GM06990 (cell line): ENCODE results near the gene NR4A1.

Experiments
- DNase-seq: peaks from one replicate; pipeline ENCODE4 v3.0.0-alpha.2; 2011; ENCODE audit not compliant: insufficient read length; ENCODE audit errors: extremely low read depth
- H3K27me3 ChIP-seq: replicated peaks from 2 replicates; pipeline ENCODE4 v1.6.0; 2011; ENCODE audit warnings: low read length; ENCODE audit not compliant: control insufficient read depth, insufficient read depth
- H3K36me3 ChIP-seq: 2 replicates; pipeline ENCODE4 v1.5.1; 2011; ENCODE audit warnings: low read length; ENCODE audit not compliant: control insufficient read depth, insufficient read depth
- H3K4me3 ChIP-seq: replicated peaks from 2 replicates; pipeline ENCODE4 v1.5.1; 2011; ENCODE audit warnings: low read depth, mild to moderate bottlenecking, control low read depth, low read length
- CTCF ChIP-seq: IDR thresholded peaks from 2 replicates; pipeline ENCODE4 v1.5.1; 2011; ENCODE audit warnings: low read length, control low read depth, mild to moderate bottlenecking, inconsistent platforms; ENCODE audit not compliant: insufficient read depth, poor library complexity, severe bottlenecking

NR4A1 gene

DNA sequence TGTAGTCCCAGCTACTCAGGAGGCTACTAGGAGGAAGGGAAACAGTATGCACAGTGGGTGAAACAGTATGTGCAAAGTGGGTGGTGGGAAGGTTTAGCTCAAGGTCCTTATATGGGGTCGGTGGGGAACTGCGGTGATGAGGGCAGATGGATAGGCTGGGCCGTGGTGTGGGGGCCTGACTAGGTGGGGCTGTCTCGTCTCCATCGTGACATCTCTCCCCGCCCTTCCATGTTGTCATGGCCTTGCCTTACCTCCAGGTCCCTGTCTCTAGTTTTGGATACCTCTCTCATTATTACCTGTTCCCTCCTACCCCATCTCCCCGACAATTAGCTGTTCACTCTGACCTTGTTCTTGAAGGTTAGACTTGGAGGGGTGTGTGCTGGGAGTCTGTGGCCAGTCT is 4.4 kb upstream of the NR4A1 start:
- Histone ChIP-seq H3K27me3 (no peaks in the 10 kb centered on the region), H3K36me3 (no peaks in the 10 kb centered on the region), H3K4me3 (no peak overlapping the region)
- no peak for DNase-seq
- TF ChIP-seq CTCF: no peak

DNA sequence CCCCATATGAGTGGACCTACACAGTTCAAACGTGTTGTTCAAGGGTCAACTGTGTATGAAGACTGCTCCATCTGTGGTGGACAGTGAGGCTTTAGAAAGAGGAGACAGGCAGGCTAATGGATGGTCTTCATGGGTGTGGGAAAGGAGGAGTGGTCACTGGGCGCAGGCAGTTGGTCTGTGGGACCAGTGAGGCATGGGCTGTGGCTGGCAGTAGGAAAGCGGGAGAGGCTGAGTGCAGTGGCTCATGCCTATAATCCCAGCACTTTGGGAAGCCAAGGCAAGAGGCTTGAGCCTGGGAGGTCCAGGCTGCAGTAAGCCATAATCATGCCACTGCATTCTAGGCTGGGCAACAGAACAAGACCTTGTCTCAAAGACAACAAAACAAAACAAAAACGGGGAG is 2.0 kb upstream of the NR4A1 start:
- TF ChIP-seq CTCF: no peak
- Histone ChIP-seq H3K36me3 (no peaks in the 10 kb centered on the region), H3K4me3 (no peak overlapping the region), H3K27me3 (no peaks in the 10 kb centered on the region)
- DNase-seq: no peak

DNA sequence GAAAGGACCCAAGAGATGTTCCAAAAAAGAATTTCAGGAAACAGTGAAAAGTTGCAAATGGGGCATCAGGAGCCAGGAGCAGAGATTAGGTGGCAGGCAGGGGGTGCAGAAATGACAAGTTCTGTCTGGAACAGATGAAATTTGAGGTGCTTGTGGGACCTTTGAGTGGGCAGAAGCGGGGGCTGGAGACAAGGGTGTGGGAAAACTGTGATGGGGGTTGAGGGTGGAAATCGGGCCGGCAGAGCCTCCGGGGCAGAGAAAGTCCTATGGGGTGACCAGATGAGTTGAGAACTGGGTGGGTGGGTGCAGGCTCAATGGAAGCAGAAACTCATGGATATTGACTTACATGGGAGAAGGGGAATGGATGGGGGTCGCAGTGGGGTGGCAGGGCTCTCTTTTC is 1.6 kb upstream of the NR4A1 start:
- DNase-seq: no peak
- Histone ChIP-seq H3K4me3 (no peak overlapping the region), H3K36me3 (no peaks in the 10 kb centered on the region), H3K27me3 (no peaks in the 10 kb centered on the region)
- no peak for TF ChIP-seq CTCF

GRCh38 chr12:52050116-52050757 is 1.0 kb upstream of the NR4A1 start:
- Histone ChIP-seq H3K36me3 (no peaks in the 10 kb centered on the region), H3K4me3 (peak overlapping the region; percentile 68), H3K27me3 (no peaks in the 10 kb centered on the region)
- no peak for DNase-seq
- TF ChIP-seq CTCF: no peak

- no peak for DNase-seq
- Histone ChIP-seq H3K4me3 (peak overlapping the region; percentile 8), H3K36me3 (no peaks in the 10 kb centered on the region), H3K27me3 (no peaks in the 10 kb centered on the region)
- no peak for TF ChIP-seq CTCF
Observed at GRCh38 chr12:52052468-52053186, 1.4 kb downstream of the NR4A1 start.
